AG09309 (cell line): ENCODE results near the gene FAM83F.

ENCODE experiments used
- DNase-seq: peaks from one replicate; pipeline ENCODE4 v3.0.0-alpha.2; 2010; ENCODE audit warnings: low read depth
- H3K4me3 ChIP-seq: 2 replicates; pipeline ENCODE4 v1.5.1; 2011; ENCODE audit warnings: mild to moderate bottlenecking, low read depth, low read length, moderate library complexity; ENCODE audit not compliant: control insufficient read depth
- TF ChIP-seq, protein P1 (sequence below): IDR thresholded peaks from 2 replicates; pipeline ENCODE4 v1.5.1; 2011; ENCODE audit warnings: mild to moderate bottlenecking, low read depth, low read length, inconsistent platforms; ENCODE audit not compliant: insufficient read depth, control insufficient read depth; ENCODE audit errors: missing control alignments

Gene FAM83F

DNA sequence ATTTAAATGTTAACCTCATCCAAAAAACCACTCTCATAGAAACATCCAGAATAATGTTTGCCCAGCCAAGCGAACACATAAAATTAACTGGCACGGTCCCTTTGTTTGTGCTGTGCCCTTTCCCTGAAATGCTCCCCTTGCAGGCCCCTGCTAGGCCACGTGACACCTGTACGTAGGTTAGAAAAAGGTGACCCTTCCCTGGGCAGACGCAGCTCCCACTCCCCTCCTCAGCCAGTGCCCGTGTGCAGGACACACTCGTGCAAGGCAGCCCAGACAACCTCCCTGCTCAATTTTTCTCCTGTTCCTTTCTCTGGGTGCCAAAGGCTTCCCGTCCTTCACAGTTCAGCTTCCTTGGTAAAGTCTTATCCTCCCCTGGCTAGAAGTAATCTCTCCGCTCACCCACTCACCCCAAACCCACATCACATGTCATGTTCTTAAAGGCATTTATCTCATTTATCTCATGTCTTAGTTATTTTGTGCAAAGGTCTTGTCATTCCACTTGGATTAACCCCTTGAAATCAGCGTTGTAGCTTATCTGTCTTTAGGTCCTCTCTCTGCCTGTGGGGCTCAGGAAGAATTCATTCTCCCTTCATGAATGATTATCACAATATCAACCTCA lies 20.7 kb downstream of the FAM83F start:
- H3K4me3 ChIP-seq, result no peak overlapping the region
- TF ChIP-seq, protein P1, sequence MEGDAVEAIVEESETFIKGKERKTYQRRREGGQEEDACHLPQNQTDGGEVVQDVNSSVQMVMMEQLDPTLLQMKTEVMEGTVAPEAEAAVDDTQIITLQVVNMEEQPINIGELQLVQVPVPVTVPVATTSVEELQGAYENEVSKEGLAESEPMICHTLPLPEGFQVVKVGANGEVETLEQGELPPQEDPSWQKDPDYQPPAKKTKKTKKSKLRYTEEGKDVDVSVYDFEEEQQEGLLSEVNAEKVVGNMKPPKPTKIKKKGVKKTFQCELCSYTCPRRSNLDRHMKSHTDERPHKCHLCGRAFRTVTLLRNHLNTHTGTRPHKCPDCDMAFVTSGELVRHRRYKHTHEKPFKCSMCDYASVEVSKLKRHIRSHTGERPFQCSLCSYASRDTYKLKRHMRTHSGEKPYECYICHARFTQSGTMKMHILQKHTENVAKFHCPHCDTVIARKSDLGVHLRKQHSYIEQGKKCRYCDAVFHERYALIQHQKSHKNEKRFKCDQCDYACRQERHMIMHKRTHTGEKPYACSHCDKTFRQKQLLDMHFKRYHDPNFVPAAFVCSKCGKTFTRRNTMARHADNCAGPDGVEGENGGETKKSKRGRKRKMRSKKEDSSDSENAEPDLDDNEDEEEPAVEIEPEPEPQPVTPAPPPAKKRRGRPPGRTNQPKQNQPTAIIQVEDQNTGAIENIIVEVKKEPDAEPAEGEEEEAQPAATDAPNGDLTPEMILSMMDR, result no peak

DNA sequence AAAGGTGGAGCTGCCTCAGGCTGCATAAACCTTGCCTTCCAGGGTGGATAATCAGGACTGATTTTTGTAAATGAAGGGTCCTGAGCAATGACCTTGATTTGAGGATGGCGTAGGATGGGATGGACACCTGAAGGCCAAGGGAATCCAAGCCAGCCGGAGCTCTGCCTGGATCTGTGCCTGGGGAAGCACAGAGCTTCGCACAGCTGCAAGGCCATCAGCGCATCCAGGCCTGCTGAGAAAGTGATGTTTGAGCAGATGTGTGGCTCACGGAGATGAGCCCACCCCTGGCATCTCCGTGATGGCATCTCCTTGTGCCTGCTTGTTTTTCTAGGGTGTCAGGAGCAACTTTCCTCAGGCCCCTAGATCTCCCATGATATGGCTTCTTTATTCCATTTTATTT lies 23.3 kb downstream of the FAM83F start:
- no peak overlapping the region for H3K4me3 ChIP-seq
- no peak for DNase-seq
- TF ChIP-seq, protein P1, result no peak

More for the DNA sequence above, 20.7 kb downstream of the FAM83F start:
- no peak for DNase-seq

DNA sequence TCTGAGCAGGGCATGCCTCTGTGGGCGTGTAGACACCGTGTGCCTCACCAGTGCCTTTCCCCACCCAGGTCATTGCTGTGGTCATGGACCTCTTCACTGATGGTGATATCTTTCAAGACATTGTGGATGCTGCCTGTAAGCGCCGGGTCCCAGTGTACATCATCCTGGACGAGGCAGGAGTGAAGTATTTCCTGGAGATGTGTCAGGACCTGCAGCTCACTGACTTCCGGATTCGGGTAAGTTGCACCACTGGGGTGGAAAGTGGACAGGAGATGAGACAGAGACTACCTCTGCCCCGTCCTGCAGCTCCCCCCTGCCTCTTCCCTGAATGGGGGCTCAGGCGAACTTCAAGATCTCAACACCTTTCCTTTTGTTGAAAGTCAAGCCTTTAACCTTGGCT lies 24.3 kb downstream of the FAM83F start:
- H3K4me3 ChIP-seq, result no peak overlapping the region
- TF ChIP-seq, protein P1, result no peak
- no peak for DNase-seq

DNA sequence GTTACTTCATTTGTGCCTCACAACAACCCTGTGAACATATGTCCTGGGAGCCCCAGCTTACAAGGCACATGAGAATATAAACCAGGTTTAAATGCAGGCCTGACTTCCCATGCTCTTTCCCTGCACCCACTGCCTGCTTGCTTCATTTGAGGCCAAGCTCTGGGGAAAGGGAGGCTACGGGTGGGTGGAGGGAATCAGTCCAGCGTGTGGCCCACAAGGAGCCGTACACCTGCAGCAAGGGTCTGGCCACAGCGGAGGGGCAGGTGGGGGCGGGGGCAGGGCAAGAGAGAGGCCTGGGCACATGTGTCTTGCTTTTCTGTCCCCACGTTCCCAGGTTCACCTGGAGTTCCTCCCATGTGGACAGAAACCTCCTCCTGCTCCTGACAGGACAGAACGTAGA lies 26.2 kb downstream of the FAM83F start:
- no peak overlapping the region for H3K4me3 ChIP-seq
- DNase-seq, result no peak
- TF ChIP-seq, protein P1, result no peak

DNA sequence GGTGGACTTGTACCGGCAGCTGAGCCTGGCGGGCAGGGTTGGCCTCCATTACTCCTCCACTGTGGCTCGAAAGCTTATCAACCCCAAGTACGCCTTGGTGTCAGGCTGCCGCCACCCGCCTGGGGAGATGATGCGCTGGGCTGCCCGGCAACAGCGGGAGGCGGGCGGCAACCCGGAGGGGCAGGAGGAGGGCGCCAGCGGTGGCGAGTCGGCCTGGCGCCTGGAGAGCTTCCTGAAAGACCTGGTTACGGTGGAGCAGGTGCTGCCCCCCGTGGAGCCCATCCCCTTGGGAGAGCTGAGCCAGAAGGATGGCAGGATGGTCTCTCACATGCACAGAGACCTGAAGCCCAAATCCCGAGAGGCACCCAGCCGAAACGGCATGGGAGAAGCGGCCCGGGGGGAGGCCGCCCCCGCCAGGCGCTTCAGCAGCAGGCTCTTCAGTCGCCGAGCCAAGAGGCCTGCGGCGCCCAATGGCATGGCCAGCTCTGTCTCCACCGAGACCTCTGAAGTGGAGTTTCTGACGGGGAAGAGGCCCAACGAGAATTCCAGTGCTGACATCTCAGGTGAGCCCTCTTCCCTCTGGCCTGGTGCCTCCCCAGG lies 26.7 kb downstream of the FAM83F start:
- no peak for DNase-seq
- TF ChIP-seq, protein P1, result no peak
- no peak overlapping the region for H3K4me3 ChIP-seq

DNA sequence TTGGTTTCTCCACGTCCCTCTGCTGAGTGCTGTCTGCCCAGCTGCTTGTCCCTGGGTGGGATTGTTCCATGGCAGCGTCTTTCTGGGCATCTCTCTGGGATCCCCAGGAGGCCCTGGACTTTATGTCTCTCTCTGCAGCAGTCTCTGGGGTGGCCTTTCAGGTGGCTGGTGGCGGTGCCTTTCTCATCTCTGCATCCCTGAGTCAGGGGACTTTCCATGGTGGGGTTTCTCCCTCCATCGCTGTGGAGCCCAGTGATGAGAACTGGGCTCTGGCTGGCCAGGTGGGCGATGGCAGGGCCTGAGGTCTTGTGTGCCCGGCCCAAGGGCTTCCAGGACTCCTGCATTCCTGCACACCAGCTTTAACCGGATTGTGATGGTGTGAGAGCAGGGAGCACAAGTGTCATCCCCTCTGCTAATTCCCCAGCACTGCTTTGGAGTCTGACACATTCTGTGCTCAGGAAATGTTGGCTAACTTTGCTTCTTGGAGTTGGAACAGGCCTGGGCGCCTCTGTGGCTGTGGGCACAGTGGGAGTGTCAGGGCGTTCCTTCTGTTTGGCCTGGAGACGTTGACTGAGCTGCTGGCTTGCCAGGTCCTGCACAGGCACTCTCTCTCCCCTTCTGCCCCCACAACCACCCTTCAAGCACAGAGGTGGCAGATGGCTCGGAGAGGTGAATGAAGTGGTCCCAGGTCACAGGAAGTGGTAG lies 27.9 kb downstream of the FAM83F start:
- TF ChIP-seq, protein P1, result no peak
- H3K4me3 ChIP-seq, result no peak overlapping the region
- DNase-seq, result no peak
